MG63 (cell line): ENCODE results near the gene ZCCHC13. TPM values are rescaled to one million over a fixed set of nuclear protein-coding genes. Genes with fewer than 3 reads are reported as not detected.
"Not testable (repeated sequence)": the region's sequence is repeated elsewhere in the genome, so short reads cannot be mapped to it uniquely, and the experiment has no call there.

Experiments
- DNase-seq: peaks from one replicate; pipeline ENCODE4 v3.0.0-alpha.2; 2020
- H3K27me3 ChIP-seq: fragments of 250-450 bp; sonication (Bioruptor Pico); 2 replicates; pipeline ENCODE4 v1.5.1; 2020; ENCODE audit warnings: mild to moderate bottlenecking, moderate library complexity
- H3K36me3 ChIP-seq: fragments of 250-450 bp; sonication (Bioruptor Pico); 2 replicates; pipeline ENCODE4 v1.5.1; 2020; ENCODE audit warnings: mild to moderate bottlenecking, moderate library complexity
- H3K4me3 ChIP-seq: fragments of 250-450 bp; sonication (Bioruptor Pico); 2 replicates; pipeline ENCODE4 v1.5.1; 2020; ENCODE audit warnings: mild to moderate bottlenecking, moderate library complexity
- H3K9me3 ChIP-seq: fragments of 250-450 bp; sonication (Bioruptor Pico); 2 replicates; pipeline ENCODE4 v1.5.1; 2020; ENCODE audit warnings: mild to moderate bottlenecking, moderate library complexity
- total RNA-seq: library from RNA; depleted of rRNA; stranded (reverse); fragments of >200 nt; shearing (Covaris generic); gene quantifications from 2 replicates; pipeline ENCODE4 v1.2.3, GENCODE V29; 2014; ENCODE audit warnings: low replicate concordance

Gene ZCCHC13
- total RNA-seq, 1 experiment from 2014 or later = not detected

DNA sequence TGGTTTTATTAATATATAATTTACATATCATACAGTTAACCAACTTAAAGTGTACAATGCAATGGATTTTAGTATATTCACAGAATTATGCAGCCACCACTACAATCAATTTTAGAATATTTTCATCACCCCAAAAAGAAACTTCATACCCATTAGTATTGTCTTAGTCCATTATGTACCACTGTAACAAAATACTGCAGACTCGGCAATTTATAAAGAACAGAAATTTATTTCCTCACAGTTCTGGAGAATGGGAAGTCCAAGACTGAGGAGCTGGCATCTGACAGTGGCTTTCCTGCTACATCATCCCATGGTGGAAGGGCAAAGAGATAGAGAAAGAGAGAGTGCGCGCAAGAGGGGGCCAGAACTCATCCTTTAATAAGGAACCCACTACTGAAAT, 8.9 kb upstream of the ZCCHC13 start:
- peaks cover 9% of the 10 kb centered on the region; the same call in 1 of the 2 replicates for H3K36me3 ChIP-seq

DNA sequence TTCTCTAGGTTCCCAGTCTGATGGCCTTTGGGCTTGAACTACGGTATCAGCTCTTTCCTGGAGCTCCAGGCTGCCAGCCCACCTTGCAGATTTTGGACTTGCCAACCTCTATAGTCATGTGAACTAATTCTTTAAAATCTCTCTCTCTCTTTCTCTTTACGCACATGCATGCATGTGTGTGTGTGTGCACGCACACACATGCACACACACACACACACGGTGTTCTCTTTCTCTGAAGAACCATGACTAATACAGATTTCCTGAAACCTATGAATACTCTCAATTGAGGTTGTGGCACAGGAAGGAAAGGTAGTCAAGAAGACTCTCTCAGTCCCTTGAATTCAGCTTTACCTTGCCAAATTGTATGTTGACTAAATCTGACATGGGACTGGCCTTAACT, 6.2 kb upstream of the ZCCHC13 start:
- Histone ChIP-seq H3K27me3 (no peaks in the 10 kb centered on the region), H3K4me3 (no peak overlapping the region), H3K9me3 (no peaks in the 10 kb centered on the region), H3K36me3 (no peaks in the 10 kb centered on the region)
- DNase-seq = no peak

More for the DNA sequence above, 8.9 kb upstream of the ZCCHC13 start:
- Histone ChIP-seq H3K9me3 (no peaks in the 10 kb centered on the region), H3K4me3 (no peak overlapping the region), H3K27me3 (no peaks in the 10 kb centered on the region)
- no peak for DNase-seq

DNA sequence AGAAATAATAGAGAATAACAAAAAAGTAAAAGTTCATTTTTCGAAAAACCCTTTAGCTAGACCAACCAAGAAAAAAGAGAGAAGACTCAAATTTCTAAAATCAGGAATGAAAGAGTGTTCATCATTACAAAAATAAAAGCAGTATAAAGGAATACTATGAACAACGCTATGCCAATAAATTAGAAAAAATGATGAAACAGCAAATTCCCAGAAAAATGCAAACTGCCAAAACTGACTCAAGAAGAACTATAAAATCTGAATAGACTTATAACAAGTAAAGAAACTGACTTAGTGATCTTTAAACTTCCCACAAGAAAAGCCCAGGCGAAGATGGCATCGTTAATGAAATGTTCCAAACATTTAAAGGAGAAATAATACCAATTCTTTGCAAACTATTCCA, 3.1 kb upstream of the ZCCHC13 start:
- Histone ChIP-seq H3K27me3 (no peaks in the 10 kb centered on the region), H3K9me3 (no peaks in the 10 kb centered on the region), H3K36me3 (no peaks in the 10 kb centered on the region), H3K4me3 (no peak overlapping the region)
- DNase-seq = no peak

DNA sequence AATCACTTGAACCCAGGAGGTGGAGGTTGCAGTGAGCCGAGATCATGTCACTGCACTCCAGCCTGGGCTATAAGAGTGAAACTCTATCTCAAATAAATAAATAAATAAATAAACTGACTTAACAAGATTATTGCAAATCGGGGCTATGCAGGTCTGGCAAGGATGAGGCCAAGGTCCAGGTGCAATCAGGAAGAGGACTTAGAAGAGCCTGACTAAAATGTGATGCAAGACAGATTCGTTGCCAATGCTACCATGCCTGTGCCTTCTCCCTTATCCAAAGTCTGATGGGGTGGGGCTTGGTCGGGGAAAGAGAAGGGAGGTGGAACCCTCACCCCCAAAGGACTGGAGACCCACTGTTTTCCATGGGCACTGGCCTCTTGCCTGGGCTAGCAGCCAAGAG, 14.7 kb downstream of the ZCCHC13 start:
- H3K36me3 ChIP-seq = no peaks in the 10 kb centered on the region
- H3K9me3 ChIP-seq = no peaks in the 10 kb centered on the region
- DNase-seq = no peak
- H3K4me3 ChIP-seq = no peak overlapping the region
- H3K27me3 ChIP-seq = no peaks in the 10 kb centered on the region

DNA sequence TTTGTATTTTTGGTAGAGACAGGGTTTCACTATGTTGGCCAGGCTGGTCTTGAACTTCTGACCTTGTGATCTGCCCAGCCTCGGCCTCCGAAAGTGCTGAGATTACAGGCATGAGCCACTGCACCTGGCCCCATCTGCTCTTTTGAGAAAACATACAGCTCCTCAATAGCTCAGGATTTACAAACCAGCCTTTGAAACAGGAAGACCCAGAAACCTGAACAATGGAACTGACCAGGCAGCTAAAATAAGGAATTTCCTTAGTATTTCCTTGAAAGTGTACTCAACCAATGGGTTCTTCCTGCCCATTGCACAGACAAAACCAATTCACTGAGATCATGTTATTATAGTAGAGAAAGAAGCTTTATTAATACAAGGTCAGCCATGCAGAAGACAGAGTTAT, 15.3 kb downstream of the ZCCHC13 start:
- not testable (repeated sequence) for H3K36me3 ChIP-seq, H3K4me3 ChIP-seq, H3K9me3 ChIP-seq, H3K27me3 ChIP-seq, DNase-seq

DNA sequence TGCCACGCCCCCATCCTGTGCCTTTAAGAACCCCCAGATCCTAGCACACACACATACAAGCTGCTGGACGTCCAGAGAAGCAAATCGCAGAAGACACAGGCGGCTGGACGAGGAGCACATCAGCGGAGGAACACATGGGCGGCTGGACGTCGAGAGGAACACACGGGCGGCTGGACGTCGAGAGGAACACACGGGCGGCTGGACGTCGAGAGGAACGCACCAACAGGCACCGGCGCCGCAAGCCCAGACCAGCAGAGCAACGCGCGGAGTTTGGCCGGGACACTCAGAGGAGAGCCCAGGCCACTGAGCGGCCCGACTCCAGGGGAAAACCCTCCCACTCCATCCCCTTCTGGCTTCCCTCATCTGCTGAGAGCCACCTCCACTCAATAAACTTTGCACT, 17.2 kb downstream of the ZCCHC13 start:
- H3K27me3 ChIP-seq = no peaks in the 10 kb centered on the region
- no peak for DNase-seq
- H3K4me3 ChIP-seq = no peak overlapping the region
- no peaks in the 10 kb centered on the region for H3K36me3 ChIP-seq
- H3K9me3 ChIP-seq = no peaks in the 10 kb centered on the region

DNA sequence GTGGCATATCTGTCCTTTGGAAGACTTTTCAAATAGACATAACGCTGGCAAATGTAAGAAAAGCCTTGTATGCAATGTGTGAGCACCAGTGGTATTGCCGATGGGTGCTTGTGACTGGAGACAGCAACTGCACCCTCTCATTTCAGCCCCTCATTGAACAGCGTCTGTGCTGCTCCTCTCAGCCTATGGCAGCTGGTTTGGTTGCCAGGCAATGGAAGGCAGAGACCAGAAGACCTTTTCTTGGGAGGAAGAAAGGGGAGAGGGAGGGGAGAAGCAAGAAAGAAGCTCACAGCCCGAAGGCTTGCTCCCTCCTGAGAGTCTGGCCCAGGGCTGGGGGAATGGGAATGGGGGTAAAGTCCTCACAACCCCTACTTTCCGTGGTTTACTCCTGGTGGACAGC, 20.2 kb downstream of the ZCCHC13 start:
- Histone ChIP-seq H3K36me3 (no peaks in the 10 kb centered on the region), H3K4me3 (no peak overlapping the region), H3K27me3 (no peaks in the 10 kb centered on the region), H3K9me3 (no peaks in the 10 kb centered on the region)
- DNase-seq = no peak

DNA sequence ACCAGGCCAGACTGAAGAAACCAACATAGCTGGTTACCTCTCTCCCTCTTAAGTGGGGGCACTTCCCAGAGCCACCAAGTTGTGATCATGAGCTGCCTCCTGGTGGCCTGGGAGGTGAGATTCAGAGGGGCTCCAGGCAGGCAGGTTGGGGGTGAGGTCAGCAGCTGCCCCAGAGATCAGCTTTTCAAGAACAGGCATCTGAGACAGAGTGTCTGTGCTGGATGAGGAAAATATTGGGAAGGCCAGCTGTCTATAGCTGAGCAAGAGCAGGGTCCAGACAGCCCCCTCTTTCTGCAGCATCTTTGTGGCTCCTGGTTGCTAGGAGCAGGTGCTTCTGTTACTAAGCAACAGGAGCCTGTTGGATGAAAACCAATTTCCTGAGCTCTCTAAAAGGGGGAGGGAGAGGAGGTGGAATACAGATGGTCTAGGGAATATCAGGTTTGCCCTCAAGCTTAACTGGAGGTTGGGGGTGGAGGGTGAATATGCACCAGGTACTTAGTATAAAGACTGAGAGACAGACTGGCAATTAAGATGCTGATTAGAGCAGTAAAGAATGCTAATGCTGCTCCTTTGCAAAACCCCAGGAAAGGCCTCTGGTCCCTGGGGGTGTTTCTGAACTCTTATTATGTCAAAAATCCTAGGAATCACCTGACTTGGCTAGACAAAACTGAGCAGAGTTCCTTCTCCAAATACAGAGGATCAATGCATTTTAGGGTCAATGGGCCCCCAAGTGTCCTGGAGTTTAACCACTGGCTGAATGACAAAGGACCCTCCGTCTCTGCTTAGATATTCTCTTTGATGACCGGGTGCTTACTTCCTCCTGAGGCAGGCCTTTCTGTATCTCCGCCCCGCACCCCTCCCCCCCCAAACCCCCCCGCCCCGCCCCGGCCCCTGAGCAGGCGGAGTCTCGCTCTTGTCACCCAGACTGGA, 21.4 kb downstream of the ZCCHC13 start:
- Histone ChIP-seq H3K4me3 (no peak overlapping the region), H3K27me3 (no peaks in the 10 kb centered on the region), H3K9me3 (no peaks in the 10 kb centered on the region), H3K36me3 (no peaks in the 10 kb centered on the region)
- no peak for DNase-seq

DNA sequence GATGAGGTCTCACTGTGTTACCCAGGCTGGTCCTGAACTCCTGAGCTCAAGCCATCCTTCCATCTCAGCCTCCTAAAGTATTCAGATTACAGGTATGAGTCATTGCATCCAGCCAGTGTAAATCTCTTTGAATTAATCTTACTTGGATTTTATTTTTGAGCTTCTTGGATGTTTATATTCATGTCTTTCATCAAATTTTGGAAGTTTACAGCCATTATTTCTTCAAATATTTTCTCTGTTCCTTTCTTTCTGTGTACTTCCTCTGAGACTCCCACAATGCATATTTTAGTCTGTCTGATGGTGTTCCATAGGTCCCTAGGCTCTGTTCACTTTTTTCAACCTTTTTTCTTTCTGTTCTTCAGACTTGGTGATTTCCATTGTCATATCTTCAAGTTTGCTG, 34.9 kb downstream of the ZCCHC13 start:
- H3K4me3 ChIP-seq = no peak overlapping the region
- 0 out of 2 replicates have a peak, but pooled peaks cover 2% of the 10 kb centered on the region for H3K9me3 ChIP-seq
- no peak for DNase-seq

DNA sequence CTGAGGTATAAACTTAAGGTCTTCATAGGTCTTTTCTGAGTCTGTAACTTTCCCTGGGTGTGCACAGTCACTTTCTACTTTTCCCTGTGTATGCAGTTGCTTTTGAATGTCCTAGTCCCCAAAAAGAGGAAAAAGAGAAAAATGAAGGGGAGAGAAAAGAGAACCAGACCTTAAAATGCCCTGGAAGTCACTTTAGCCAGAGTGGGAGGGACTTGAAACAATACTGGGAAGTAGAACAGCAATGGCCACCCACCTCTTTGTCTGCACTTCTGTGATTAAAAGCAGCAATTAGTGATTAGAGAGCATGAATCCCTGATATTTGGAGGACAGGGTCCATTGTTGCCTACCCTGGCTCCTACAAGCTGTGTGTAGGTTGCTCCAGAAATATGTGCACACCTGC, 36.1 kb downstream of the ZCCHC13 start:
- H3K27me3 ChIP-seq = no peaks in the 10 kb centered on the region
- H3K4me3 ChIP-seq = no peak overlapping the region
- no peak for DNase-seq
- 0 out of 2 replicates have a peak, but pooled peaks cover 2% of the 10 kb centered on the region for H3K9me3 ChIP-seq
- H3K36me3 ChIP-seq = no peaks in the 10 kb centered on the region

More for the DNA sequence above, 34.9 kb downstream of the ZCCHC13 start:
- Histone ChIP-seq H3K27me3 (no peaks in the 10 kb centered on the region), H3K36me3 (no peaks in the 10 kb centered on the region)

DNA sequence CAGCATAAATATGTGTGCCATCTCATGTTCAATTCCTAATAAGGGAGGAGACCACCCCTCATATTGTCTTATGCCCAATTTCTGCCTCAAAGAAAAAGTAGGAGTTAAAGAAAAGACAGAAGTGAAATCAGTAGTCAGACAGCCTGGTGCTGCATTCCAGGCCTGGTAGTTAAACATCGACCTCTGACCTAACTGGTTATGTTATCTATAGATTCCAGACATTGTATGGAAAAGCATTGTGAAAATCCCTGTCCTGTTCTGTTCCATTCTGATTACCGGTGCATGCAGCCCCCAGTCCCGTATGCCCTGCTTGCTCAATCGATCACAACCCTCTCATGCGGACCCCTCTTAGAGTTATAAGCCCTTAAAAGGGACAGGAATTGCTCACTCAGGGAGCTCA, 38.2 kb downstream of the ZCCHC13 start:
- H3K9me3 ChIP-seq, H3K4me3 ChIP-seq, H3K27me3 ChIP-seq, H3K36me3 ChIP-seq, DNase-seq: not testable (repeated sequence)

DNA sequence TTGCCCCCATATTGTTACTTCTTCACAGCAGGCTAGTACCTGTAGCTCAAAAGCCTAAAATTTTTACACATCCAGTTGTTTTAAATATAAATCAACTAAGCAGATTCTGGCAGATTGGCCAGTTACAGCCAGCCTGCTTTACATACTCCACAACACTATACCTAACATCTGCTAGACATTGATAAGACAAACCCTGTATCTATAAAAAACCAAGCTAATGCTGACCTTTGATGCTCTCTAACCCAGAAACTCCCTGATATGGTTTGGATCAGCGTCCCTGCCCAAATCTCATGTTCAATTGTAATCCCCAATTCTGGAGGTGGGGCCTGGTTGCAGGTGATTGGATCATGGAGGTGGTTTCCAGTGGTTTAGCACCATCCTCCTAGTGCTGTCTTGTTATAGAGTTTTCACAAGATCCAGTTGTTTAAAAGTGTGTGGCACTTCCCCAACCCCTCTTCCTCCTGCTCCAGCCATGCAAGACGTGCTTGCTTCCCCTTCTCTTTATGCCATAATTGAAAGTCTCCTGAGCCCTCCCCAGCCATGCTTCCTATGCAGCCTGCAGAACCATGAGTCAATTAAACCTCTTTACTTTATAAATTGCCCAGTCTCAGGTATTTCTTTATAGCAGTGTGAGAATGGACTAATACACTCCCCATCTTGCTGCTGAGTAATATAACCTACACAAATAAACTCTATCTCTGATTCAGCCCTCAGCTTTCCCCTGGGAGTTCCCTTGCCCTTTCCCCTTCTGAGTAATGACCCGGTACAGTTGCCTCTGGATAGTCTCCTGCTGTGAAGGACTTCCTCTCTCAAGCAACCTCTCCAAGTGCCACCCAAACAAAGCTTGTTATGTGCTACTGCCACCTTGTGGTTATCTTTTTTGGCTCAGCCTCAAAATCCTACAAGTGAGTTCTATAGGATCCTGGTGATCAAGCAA, 39.6 kb downstream of the ZCCHC13 start:
- Histone ChIP-seq H3K36me3 (no peaks in the 10 kb centered on the region), H3K4me3 (no peak overlapping the region), H3K9me3 (0 out of 2 replicates have a peak, but pooled peaks cover 2% of the 10 kb centered on the region), H3K27me3 (no peaks in the 10 kb centered on the region)
- peak; percentile 82 for DNase-seq

DNA sequence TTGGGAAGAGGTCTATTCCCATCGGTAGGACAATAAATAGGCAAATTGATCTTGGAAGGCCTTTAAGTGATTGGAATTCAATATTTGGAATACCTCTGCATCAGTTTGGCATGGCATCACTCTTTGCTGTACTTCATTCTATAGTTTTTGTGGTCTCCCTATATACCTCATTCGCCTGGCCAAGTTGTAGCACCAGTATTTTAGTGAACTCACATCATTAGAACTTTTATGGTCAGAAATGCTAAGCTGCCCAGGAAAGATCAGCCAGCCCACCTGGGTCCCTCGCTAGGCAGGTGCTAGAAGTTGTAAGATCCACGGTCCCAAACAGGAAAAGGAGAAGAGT, 40.3 kb downstream of the ZCCHC13 start:
- DNase-seq = no peak
- H3K4me3 ChIP-seq = no peak overlapping the region
- no peaks in the 10 kb centered on the region for H3K27me3 ChIP-seq
- H3K36me3 ChIP-seq = no peaks in the 10 kb centered on the region
- no peaks in the 10 kb centered on the region for H3K9me3 ChIP-seq

DNA sequence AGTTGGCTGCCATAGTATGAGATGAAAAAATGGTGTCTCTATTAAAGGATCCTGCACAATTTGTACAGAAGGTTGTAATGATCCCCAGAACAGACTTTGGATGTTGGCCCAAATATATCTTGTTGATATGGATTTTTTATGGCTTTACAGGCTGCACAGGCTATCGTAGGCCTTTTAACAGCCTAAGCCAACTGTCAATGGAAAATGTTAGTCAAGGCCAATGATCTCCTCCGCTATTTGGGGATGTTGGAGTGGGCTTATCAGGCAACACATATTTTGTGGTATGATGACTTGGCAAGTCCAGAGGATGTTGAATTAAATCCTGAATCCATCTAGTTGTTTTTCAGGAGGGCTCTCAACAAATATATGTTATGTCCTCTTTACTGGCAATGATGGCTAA, 42.1 kb downstream of the ZCCHC13 start:
- no peak for DNase-seq
- no peak overlapping the region for H3K4me3 ChIP-seq
- H3K36me3 ChIP-seq = no peaks in the 10 kb centered on the region
- H3K27me3 ChIP-seq = no peaks in the 10 kb centered on the region
- no peaks in the 10 kb centered on the region for H3K9me3 ChIP-seq

DNA sequence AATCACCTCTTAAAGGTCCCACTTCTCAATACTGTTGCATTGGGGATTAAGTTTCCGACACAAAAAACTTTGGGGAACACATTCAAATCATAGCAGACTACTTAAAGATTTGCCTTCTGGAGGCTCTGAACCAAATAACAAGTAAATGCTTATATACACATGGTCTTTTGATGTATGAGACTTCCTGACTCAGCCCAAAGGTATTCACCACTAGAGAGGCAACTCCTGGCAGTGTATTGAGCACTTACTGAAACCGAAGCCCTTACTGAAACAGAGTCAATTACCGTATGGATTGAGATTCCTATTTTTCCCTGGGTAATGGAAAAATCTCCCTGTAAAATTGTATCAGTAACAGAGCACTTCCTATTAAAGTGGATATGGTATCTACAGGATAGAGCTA, 45.4 kb downstream of the ZCCHC13 start:
- peak; percentile 15 for DNase-seq

DNA sequence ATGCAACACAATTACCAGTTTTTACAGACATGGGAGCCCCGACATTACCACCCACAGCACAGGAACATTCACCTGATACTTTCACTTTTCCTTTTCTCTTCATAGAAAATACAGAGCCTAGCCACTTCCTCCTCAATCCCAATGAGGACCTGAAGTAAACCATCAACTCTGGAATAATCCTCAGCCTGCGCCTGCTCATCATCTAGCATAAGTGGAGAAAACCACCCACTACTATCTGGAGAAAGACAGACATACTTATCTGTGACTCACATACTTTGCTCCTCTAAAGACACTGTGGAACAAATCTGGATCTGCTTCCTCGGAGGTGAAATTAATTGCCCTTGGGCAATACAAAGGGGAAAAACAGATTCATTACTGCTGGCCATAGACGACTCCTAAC, 47.8 kb downstream of the ZCCHC13 start:
- Histone ChIP-seq H3K4me3 (no peak overlapping the region), H3K9me3 (no peaks in the 10 kb centered on the region), H3K36me3 (no peaks in the 10 kb centered on the region), H3K27me3 (no peaks in the 10 kb centered on the region)
- no peak for DNase-seq

More for the DNA sequence above, 45.4 kb downstream of the ZCCHC13 start:
- Histone ChIP-seq H3K27me3 (no peaks in the 10 kb centered on the region), H3K36me3 (no peaks in the 10 kb centered on the region), H3K4me3 (no peak overlapping the region), H3K9me3 (no peaks in the 10 kb centered on the region)

DNA sequence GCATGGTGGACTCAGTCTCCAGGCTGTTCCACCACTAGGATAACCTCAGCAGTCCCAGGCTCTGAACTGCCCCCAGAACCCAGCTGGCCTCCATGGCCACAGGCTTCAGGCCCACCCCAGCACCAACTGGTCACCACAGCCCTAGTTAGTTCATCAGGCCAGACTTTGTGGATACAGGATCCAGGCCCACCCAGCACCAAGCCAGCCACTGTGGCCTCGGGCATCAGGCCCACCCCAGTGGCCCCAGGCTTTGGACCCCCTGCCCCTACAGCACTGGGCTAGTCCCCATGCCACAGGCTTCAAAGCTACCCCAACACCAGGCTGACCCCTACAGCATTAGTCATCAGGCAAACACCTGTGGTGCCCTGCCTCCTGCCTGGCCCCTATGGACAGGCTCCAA, 50.0 kb downstream of the ZCCHC13 start:
- no peaks in the 10 kb centered on the region for H3K36me3 ChIP-seq
- H3K9me3 ChIP-seq = no peaks in the 10 kb centered on the region
- H3K27me3 ChIP-seq = no peaks in the 10 kb centered on the region
- no peak for DNase-seq
- no peak overlapping the region for H3K4me3 ChIP-seq
